HCT116 (cell line): ENCODE data around the gene SHISAL1. TPM values are rescaled to one million over a fixed set of nuclear protein-coding genes. Genes with fewer than 3 reads are reported as not detected.

Experiments used
- ATAC-seq: fragments of 200-7000 bp; cut with Tn5 transposase; 2 replicates; pipeline ENCODE4 v1.9.1; 2020; ENCODE audit warnings: mild to moderate bottlenecking, moderate library complexity
- BruUV-seq: library from RNA; stranded (reverse); fragments of 400-500 nt; replicated peaks from 2 replicates; lab custom pipeline; 2021; lab: Mats Ljungman, UMichigan
- CTCF ChIA-PET: fragments of 300-600 bp; sonication (Branson Sonifier 250); formaldehyde crosslinking; loops from one replicate; lab custom pipeline; 2021; ENCODE audit warnings: antibody characterized with exemption; lab: Charles Lee
- POLR2A ChIA-PET: fragments of 300-600, 350-600 bp; sonication (Branson Sonifier 250); formaldehyde crosslinking; loops from one replicate; lab custom pipeline; 2021; ENCODE audit warnings: antibody characterized with exemption; lab: Charles Lee
- RAD21 ChIA-PET, 2 experiments: fragments of 300-600 bp; sonication (Branson Sonifier 250); formaldehyde crosslinking; loops; one replicate each; lab custom pipeline; 2023; ENCODE audit warnings: low total read pairs in 2 of 2; ENCODE audit not compliant: uncharacterized antibody in 2 of 2, unreplicated experiment in 2 of 2, low non-redundant PET in 1 of 2; lab: Charles Lee
- DNase-seq: peaks from one replicate; pipeline ENCODE4 v3.0.0-alpha.2; 2010; ENCODE audit warnings: low read depth, low spot score
- H2AFZ ChIP-seq: fragments of 200-600 bp; shearing (Covaris generic), sonication (generic); 2 replicates; pipeline ENCODE4 v1.6.1; 2017; ENCODE audit warnings: low read depth, mixed run types, mixed read lengths, antibody characterized with exemption, low read length; ENCODE audit not compliant: poor library complexity, severe bottlenecking
- H3K27ac ChIP-seq: 2 replicates; pipeline ENCODE4 v1.5.1; 2012; ENCODE audit warnings: low read depth, low read length
- H3K27me3 ChIP-seq: fragments of 200-600 bp; sonication (generic); 2 replicates; pipeline ENCODE4 v1.6.1; 2016; ENCODE audit warnings: mixed run types, low read length, mixed read lengths; ENCODE audit not compliant: insufficient read depth
- H3K36me3 ChIP-seq, 2 experiments: fragments of 200-500 bp in 1 of 2; fragments of 200-600 bp in 1 of 2; sonication (Bioruptor generic) in 1 of 2; sonication (generic) in 1 of 2; 2 replicates each; pipeline versions ENCODE4 v1.5.1 to v1.6.1; 2014 to 2016; ENCODE audit warnings: low read length in 2 of 2, inconsistent platforms in 1 of 2, mixed read lengths in 1 of 2, mixed run types in 1 of 2; ENCODE audit not compliant: insufficient read depth in 2 of 2, control insufficient read depth in 1 of 2
- H3K4me1 ChIP-seq, 2 experiments: fragments of 200-600 bp in 1 of 2; sonication (generic) in 1 of 2; 2 replicates each; pipeline versions ENCODE4 v1.5.1 to v1.6.1; 2012 to 2017; ENCODE audit warnings: low read length in 2 of 2, inconsistent platforms in 1 of 2, mild to moderate bottlenecking in 1 of 2, mixed read lengths in 1 of 2, mixed run types in 1 of 2, moderate library complexity in 1 of 2; ENCODE audit not compliant: insufficient read depth in 2 of 2, control insufficient read depth in 1 of 2
- H3K4me2 ChIP-seq: fragments of 200-600 bp; sonication (generic); 2 replicates; pipeline ENCODE4 v1.6.1; 2017; ENCODE audit warnings: mixed run types, low read length, mixed read lengths
- H3K4me3 ChIP-seq, 2 experiments: fragments of 200-600 bp in 1 of 2; sonication (generic) in 1 of 2; replicated peaks in 1 of 2; 2 replicates each; pipeline ENCODE4 v1.5.1; 2011 to 2016; ENCODE audit warnings: low read length in 2 of 2, control low read depth in 1 of 2, low read depth in 1 of 2, mild to moderate bottlenecking in 1 of 2, mixed read lengths in 1 of 2, mixed run types in 1 of 2
- H3K79me2 ChIP-seq: fragments of 200-600 bp; sonication (generic); 2 replicates; pipeline ENCODE4 v1.6.1; 2017; ENCODE audit warnings: mild to moderate bottlenecking, mixed run types, low read length, moderate library complexity, mixed read lengths; ENCODE audit not compliant: insufficient read depth
- H3K9ac ChIP-seq: fragments of 200-600 bp; sonication (generic); 2 replicates; pipeline ENCODE4 v1.6.1; 2016; ENCODE audit warnings: low read length, mixed read lengths
- H3K9me2 ChIP-seq: fragments of 200-600 bp; sonication (generic), shearing (Covaris generic); 2 replicates; pipeline ENCODE4 v1.6.1; 2017; ENCODE audit warnings: mixed run types, mild to moderate bottlenecking, moderate library complexity; ENCODE audit not compliant: insufficient read depth
- H3K9me3 ChIP-seq, 2 experiments: fragments of 200-500 bp in 1 of 2; fragments of 200-600 bp in 1 of 2; sonication (Bioruptor generic) in 1 of 2; sonication (generic) in 1 of 2; 2 replicates each; pipeline ENCODE4 v1.6.1; 2014 to 2017; ENCODE audit warnings: low read length in 2 of 2, mixed read lengths in 2 of 2, inconsistent platforms in 1 of 2, low read depth in 1 of 2, mild to moderate bottlenecking in 1 of 2, mixed run types in 1 of 2, moderate library complexity in 1 of 2; ENCODE audit not compliant: control insufficient read depth in 1 of 2, insufficient read depth in 1 of 2
- H4K20me1 ChIP-seq: fragments of 200-600 bp; sonication (generic), shearing (Covaris generic); 2 replicates; pipeline ENCODE4 v1.6.1; 2017; ENCODE audit warnings: mixed run types, mild to moderate bottlenecking, moderate library complexity; ENCODE audit not compliant: insufficient read depth
- ATF3 ChIP-seq: IDR thresholded peaks from 2 replicates; pipeline ENCODE4 v1.6.1; 2012
- CBX3 ChIP-seq: IDR thresholded peaks from 2 replicates; pipeline ENCODE4 v1.6.1; 2012; ENCODE audit warnings: low read depth
- EGR1 ChIP-seq: IDR thresholded peaks from 2 replicates; pipeline ENCODE4 v1.6.1; 2012; ENCODE audit warnings: low read depth
- ELF1 ChIP-seq: IDR thresholded peaks from 2 replicates; pipeline ENCODE4 v1.6.1; 2012; ENCODE audit warnings: low read depth, borderline replicate concordance
- EZH2phosphoT487 ChIP-seq: fragments of 200-600 bp; IDR thresholded peaks from 2 replicates; pipeline ENCODE4 v1.6.1; 2018; ENCODE audit warnings: antibody characterized with exemption, borderline replicate concordance
- FOSL1 ChIP-seq: IDR thresholded peaks from 2 replicates; pipeline ENCODE4 v1.6.1; 2012; ENCODE audit warnings: low read depth
- JUND ChIP-seq: IDR thresholded peaks from 2 replicates; pipeline ENCODE4 v1.6.1; 2012
- POLR2A ChIP-seq: IDR thresholded peaks from 2 replicates; pipeline ENCODE4 v1.7.0; 2011; ENCODE audit warnings: borderline replicate concordance; ENCODE audit not compliant: insufficient read depth, insufficient read length; ENCODE audit errors: extremely low read depth
- RAD21 ChIP-seq: IDR thresholded peaks from 2 replicates; pipeline ENCODE4 v1.6.1; 2012; ENCODE audit warnings: low read depth, mild to moderate bottlenecking
- SP1 ChIP-seq: IDR thresholded peaks from 2 replicates; pipeline ENCODE4 v1.6.1; 2012; ENCODE audit warnings: low read depth
- TCF7L2 ChIP-seq: IDR thresholded peaks from 2 replicates; pipeline ENCODE4 v1.7.0; 2011; ENCODE audit warnings: borderline replicate concordance, inconsistent platforms; ENCODE audit not compliant: insufficient read depth, insufficient read length; ENCODE audit errors: extremely low read depth
- YY1 ChIP-seq: IDR thresholded peaks from 2 replicates; pipeline ENCODE4 v1.6.1; 2011; ENCODE audit warnings: low read length, low read depth, moderate library complexity, mild to moderate bottlenecking; ENCODE audit not compliant: insufficient replicate concordance; ENCODE audit errors: extremely low read depth
- ZFX ChIP-seq: fragments of 450-650 bp; IDR thresholded peaks from 2 replicates; pipeline ENCODE4 v1.6.1; 2017
- ZNF274 ChIP-seq: fragments of 200-500 bp; sonication (Bioruptor generic); IDR thresholded peaks from 2 replicates; pipeline ENCODE4 v1.6.1; 2014; ENCODE audit warnings: mild to moderate bottlenecking, low read depth, low read length, inconsistent platforms
- intact Hi-C: fragments of 100-400 bp; cut with micrococcal nuclease; formaldehyde crosslinking; loops from 2 replicates; pipeline ENCODE4 v1.10.0; 2022
- total RNA-seq: library from RNA; stranded (reverse); gene quantifications from one replicate; pipeline ENCODE4 v1.2.1, GENCODE V29; 2021; ENCODE audit not compliant: unreplicated experiment
- TF ChIP-seq, protein P1 (sequence below): IDR thresholded peaks from 2 replicates; pipeline ENCODE4 v1.6.1; 2012; ENCODE audit warnings: low read depth
- TF ChIP-seq, protein P2 (sequence below), 3 experiments: fragments of 200-600 bp in 1 of 3; sonication (generic) in 1 of 3; IDR thresholded peaks in 2 of 3; conservative IDR thresholded peaks in 1 of 3; 2 replicates each; pipeline ENCODE4 v1.5.1; 2012 to 2017; ENCODE audit warnings: low read depth in 2 of 3, low read length in 2 of 3, antibody characterized with exemption in 1 of 3, borderline replicate concordance in 1 of 3, control low read depth in 1 of 3, mild to moderate bottlenecking in 1 of 3, mixed read lengths in 1 of 3, mixed run types in 1 of 3, moderate library complexity in 1 of 3; ENCODE audit not compliant: insufficient read depth in 1 of 3

The SHISAL1 gene
- total RNA-seq, 1 experiment from 2014 or later = not detected

GRCh38 chr22:44269117-44269498 is 43.6 kb downstream of the SHISAL1 start:
- Histone ChIP-seq H3K79me2 (no peaks in the 10 kb centered on the region), H4K20me1 (no peaks in the 10 kb centered on the region), H3K9ac (no peak overlapping the region), H3K27me3 (no peaks in the 10 kb centered on the region; the same call in 1 of the 2 replicates), H3K9me2 (no peaks in the 10 kb centered on the region), H2AFZ (no peak overlapping the region)
- ATAC-seq = no peak
- POLR2A ChIA-PET = no interaction called here
- RAD21 ChIA-PET = no interaction called here
- TF ChIP-seq YY1 = no peak
- TF ChIP-seq SP1 = no peak
- no peak for TF ChIP-seq ZFX
- no peak for TF ChIP-seq POLR2A
- TF ChIP-seq, all 23 proteins: peak for 0
- Histone ChIP-seq H3K4me3 (no peak overlapping the region), H3K36me3 (no peaks in the 10 kb centered on the region), H3K27ac (no peak overlapping the region), H3K4me1 (no peaks in the 10 kb centered on the region), H3K4me2 (no peak overlapping the region), H3K9me3 (no peaks in the 10 kb centered on the region)
- intact Hi-C loops = no loop called here
- DNase-seq = no peak
- CTCF ChIA-PET = no interaction called here
- no TSS peak for BruUV-seq

- no TSS peak for BruUV-seq
- no peak for ATAC-seq
- no peaks in the 10 kb centered on the region for H4K20me1 ChIP-seq
- H3K4me1 ChIP-seq = no peaks in the 10 kb centered on the region
- no peak overlapping the region for H2AFZ ChIP-seq
- no peaks in the 10 kb centered on the region for H3K9me3 ChIP-seq
- no peak for DNase-seq
- RAD21 ChIA-PET = no interaction called here
- no peaks in the 10 kb centered on the region for H3K9me2 ChIP-seq
- H3K4me3 ChIP-seq = no peak overlapping the region
- no peak overlapping the region for H3K9ac ChIP-seq
- POLR2A ChIA-PET = no interaction called here
- no peaks in the 10 kb centered on the region for H3K79me2 ChIP-seq
- no peaks in the 10 kb centered on the region; the same call in 1 of the 2 replicates for H3K27me3 ChIP-seq
- no peaks in the 10 kb centered on the region for H3K36me3 ChIP-seq
- intact Hi-C loops = no loop called here
- H3K4me2 ChIP-seq = no peak overlapping the region
- CTCF ChIA-PET = no interaction called here
- H3K27ac ChIP-seq = no peak overlapping the region
- TF ChIP-seq, protein P1, sequence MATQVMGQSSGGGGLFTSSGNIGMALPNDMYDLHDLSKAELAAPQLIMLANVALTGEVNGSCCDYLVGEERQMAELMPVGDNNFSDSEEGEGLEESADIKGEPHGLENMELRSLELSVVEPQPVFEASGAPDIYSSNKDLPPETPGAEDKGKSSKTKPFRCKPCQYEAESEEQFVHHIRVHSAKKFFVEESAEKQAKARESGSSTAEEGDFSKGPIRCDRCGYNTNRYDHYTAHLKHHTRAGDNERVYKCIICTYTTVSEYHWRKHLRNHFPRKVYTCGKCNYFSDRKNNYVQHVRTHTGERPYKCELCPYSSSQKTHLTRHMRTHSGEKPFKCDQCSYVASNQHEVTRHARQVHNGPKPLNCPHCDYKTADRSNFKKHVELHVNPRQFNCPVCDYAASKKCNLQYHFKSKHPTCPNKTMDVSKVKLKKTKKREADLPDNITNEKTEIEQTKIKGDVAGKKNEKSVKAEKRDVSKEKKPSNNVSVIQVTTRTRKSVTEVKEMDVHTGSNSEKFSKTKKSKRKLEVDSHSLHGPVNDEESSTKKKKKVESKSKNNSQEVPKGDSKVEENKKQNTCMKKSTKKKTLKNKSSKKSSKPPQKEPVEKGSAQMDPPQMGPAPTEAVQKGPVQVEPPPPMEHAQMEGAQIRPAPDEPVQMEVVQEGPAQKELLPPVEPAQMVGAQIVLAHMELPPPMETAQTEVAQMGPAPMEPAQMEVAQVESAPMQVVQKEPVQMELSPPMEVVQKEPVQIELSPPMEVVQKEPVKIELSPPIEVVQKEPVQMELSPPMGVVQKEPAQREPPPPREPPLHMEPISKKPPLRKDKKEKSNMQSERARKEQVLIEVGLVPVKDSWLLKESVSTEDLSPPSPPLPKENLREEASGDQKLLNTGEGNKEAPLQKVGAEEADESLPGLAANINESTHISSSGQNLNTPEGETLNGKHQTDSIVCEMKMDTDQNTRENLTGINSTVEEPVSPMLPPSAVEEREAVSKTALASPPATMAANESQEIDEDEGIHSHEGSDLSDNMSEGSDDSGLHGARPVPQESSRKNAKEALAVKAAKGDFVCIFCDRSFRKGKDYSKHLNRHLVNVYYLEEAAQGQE = no peak
- no peak for TF ChIP-seq JUND
- TF ChIP-seq ELF1 = no peak
- TF ChIP-seq, protein P2, sequence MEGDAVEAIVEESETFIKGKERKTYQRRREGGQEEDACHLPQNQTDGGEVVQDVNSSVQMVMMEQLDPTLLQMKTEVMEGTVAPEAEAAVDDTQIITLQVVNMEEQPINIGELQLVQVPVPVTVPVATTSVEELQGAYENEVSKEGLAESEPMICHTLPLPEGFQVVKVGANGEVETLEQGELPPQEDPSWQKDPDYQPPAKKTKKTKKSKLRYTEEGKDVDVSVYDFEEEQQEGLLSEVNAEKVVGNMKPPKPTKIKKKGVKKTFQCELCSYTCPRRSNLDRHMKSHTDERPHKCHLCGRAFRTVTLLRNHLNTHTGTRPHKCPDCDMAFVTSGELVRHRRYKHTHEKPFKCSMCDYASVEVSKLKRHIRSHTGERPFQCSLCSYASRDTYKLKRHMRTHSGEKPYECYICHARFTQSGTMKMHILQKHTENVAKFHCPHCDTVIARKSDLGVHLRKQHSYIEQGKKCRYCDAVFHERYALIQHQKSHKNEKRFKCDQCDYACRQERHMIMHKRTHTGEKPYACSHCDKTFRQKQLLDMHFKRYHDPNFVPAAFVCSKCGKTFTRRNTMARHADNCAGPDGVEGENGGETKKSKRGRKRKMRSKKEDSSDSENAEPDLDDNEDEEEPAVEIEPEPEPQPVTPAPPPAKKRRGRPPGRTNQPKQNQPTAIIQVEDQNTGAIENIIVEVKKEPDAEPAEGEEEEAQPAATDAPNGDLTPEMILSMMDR (IDR thresholded peaks at IDR 0.05 in 2 of 3, conservative IDR thresholded peaks at IDR 0.05 in 1 of 3; ENCODE audit: borderline replicate concordance in 1 of 3, insufficient read depth in 1 of 3, low read depth in 2 of 3, low read length in 2 of 3) = no peak
- no peak for TF ChIP-seq EGR1
- TF ChIP-seq RAD21 = no peak
- TF ChIP-seq TCF7L2 = no peak
- TF ChIP-seq EZH2phosphoT487 = no peak
- TF ChIP-seq FOSL1 = no peak
- no peak for TF ChIP-seq POLR2A
- TF ChIP-seq ZNF274 = no peak
- no peak for TF ChIP-seq CBX3
- TF ChIP-seq ATF3 = no peak
These were observed 44.2 kb downstream of the SHISAL1 start for GRCh38 chr22:44268431-44269116.
